OCI-LY3 (cell line): ENCODE measurements around the gene SH3TC2.

Experiments
- EZH2phosphoT487 ChIP-seq: fragments of 200-600 bp; shearing (Covaris generic); IDR thresholded peaks from 2 replicates; pipeline ENCODE4 v1.6.1; 2018; ENCODE audit warnings: antibody characterized with exemption, mixed run types, low read depth
- TF ChIP-seq, protein P1 (sequence below): fragments of 200-600, 300-600 bp; sonication (generic); IDR thresholded peaks from 2 replicates; pipeline ENCODE4 v1.5.1; 2014; ENCODE audit warnings: antibody characterized with exemption, low read length, low read depth

DNA sequence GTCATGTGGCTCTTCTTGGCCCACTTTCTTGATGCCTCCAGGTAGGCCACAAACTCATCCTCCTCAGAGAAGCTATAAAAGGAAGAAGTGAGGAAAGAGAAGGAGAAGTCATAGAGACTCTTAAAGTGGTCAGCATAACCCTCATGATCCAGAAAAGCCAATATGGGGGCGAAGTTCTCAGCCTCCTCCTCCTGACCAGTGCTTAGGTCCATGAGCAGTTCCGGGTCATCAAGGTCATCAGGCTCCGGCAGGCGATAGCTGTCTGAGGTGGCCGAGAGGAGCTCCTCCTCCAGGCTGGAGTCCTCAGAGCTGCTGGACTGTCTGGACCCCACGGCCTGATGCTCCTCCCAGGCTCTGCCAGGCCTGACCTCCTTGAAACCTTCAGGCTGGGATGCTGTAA is 34.7 kb downstream of the SH3TC2 start:
- no peak for TF ChIP-seq EZH2phosphoT487
- TF ChIP-seq, protein P1, sequence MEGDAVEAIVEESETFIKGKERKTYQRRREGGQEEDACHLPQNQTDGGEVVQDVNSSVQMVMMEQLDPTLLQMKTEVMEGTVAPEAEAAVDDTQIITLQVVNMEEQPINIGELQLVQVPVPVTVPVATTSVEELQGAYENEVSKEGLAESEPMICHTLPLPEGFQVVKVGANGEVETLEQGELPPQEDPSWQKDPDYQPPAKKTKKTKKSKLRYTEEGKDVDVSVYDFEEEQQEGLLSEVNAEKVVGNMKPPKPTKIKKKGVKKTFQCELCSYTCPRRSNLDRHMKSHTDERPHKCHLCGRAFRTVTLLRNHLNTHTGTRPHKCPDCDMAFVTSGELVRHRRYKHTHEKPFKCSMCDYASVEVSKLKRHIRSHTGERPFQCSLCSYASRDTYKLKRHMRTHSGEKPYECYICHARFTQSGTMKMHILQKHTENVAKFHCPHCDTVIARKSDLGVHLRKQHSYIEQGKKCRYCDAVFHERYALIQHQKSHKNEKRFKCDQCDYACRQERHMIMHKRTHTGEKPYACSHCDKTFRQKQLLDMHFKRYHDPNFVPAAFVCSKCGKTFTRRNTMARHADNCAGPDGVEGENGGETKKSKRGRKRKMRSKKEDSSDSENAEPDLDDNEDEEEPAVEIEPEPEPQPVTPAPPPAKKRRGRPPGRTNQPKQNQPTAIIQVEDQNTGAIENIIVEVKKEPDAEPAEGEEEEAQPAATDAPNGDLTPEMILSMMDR = no peak
